ENCODE measurements around the gene SLC24A1.

SLC24A1 gene

DNA sequence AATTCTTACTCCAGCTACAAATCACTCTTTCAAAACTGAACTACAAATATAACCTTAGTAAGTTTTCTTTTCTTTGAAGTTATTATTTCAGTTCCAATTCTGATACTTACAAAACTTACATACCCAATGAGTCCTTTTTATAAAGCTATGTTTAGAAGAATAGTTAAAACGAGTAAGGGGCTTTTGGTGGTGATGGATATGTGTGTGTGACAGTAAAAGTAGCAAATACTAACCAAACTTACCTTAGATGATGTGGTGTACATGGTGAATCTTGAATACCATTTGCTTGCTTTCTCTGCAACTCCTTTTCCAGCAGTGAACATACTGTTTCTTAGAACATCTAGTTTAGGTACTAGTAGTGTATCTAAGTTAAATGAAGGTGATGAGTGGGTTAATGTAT lies 68.4 kb downstream of the SLC24A1 start:
- Mint-ChIP-seq H3K4me1 (peaks cover 1 to 8% of the 10 kb centered on the region in 2 donors), H3K9me3 (no peaks in the 10 kb centered on the region), H3K27me3 (no peaks in the 10 kb centered on the region), H3K27ac (no peak overlapping the region), H3K4me3 (no peak overlapping the region), H3K36me3 (peaks cover 41 to 58% of the 10 kb centered on the region in 2 donors)
- DNase-seq: no peak
- no peak for ATAC-seq (replicated peaks)

- H3K27me3 Mint-ChIP-seq: no peaks in the 10 kb centered on the region
- H3K4me1 Mint-ChIP-seq: peaks cover 1 to 8% of the 10 kb centered on the region in 2 donors
- H3K4me3 Mint-ChIP-seq: no peak overlapping the region
- peaks cover 41 to 58% of the 10 kb centered on the region in 2 donors for H3K36me3 Mint-ChIP-seq
- DNase-seq (no peak), ATAC-seq (replicated peaks) (no peak)
- no peak overlapping the region for H3K27ac Mint-ChIP-seq
- H3K9me3 Mint-ChIP-seq: no peaks in the 10 kb centered on the region
Measured at GRCh38 chr15:65690778-65691177, 69.0 kb downstream of the SLC24A1 start.

- ATAC-seq (replicated peaks) (no peak), DNase-seq (no peak)
- H3K4me1 Mint-ChIP-seq: no peaks in the 10 kb centered on the region
- H3K36me3 Mint-ChIP-seq: peaks cover 25 to 31% of the 10 kb centered on the region in 2 donors
- H3K27ac Mint-ChIP-seq: no peak overlapping the region
- no peak overlapping the region for H3K4me3 Mint-ChIP-seq
- no peaks in the 10 kb centered on the region for H3K27me3 Mint-ChIP-seq
- no peaks in the 10 kb centered on the region for H3K9me3 Mint-ChIP-seq
Measured at GRCh38 chr15:65695081-65695480, 73.3 kb downstream of the SLC24A1 start.

Measured in stimulated activated naive B cell treated with anti-CD40 and anti-IgM and Interleukin-4, amounts not matched to agents 10 μg/mL and 1 μg/mL and 100 μg/mL, for 72 hours (primary cell).